Omental fat pad (tissue), 4 donors: ENCODE data around the gene PTPRG. TPM values are rescaled to one million over a fixed set of nuclear protein-coding genes. Genes with fewer than 3 reads are reported as not detected.

Source experiments
- ATAC-seq: fragments of 150-250 bp; one replicate; pipeline ENCODE4 v1.9.1; 2016; ENCODE audit warnings: mild to moderate bottlenecking, moderate library complexity; ENCODE audit not compliant: low FRiP score
- DNase-seq: peaks from one replicate; pipeline ENCODE4 v3.0.0-alpha.2; 2019; ENCODE audit warnings: low spot score
- CTCF ChIP-seq, 3 donors: fragments of 450-650 bp; IDR thresholded peaks; one replicate each; pipeline ENCODE4 v1.5.1; 2016 to 2017; ENCODE audit warnings: antibody characterized with exemption in 3 of 3, mild to moderate bottlenecking in 3 of 3, moderate library complexity in 2 of 3
- total RNA-seq, 4 donors: library from RNA; depleted of rRNA; stranded (reverse); fragments of >200 nt; gene quantifications; one replicate each; pipeline ENCODE4 v1.1.0, GENCODE V29; 2016

The PTPRG gene
- total RNA-seq, 4 donors from 2014 or later, result 90.0 to 172 (median 104) TPM

GRCh38 chr3:61928776-61929314 lies 367.5 kb downstream of the PTPRG start:
- TF ChIP-seq CTCF (IDR thresholded peaks at IDR 0.05), result no peak
- DNase-seq, result no peak
- ATAC-seq, result no peak

- no peak for DNase-seq
- no peak for TF ChIP-seq CTCF (IDR thresholded peaks at IDR 0.05)
- ATAC-seq, result no peak
Measured at GRCh38 chr3:61929617-61930016, 368.2 kb downstream of the PTPRG start.

- TF ChIP-seq CTCF (IDR thresholded peaks at IDR 0.05), result no peak
- no peak for ATAC-seq
- DNase-seq, result no peak
Measured at GRCh38 chr3:61932499-61932898, 371.1 kb downstream of the PTPRG start.

GRCh38 chr3:61933798-61934504 lies 372.6 kb downstream of the PTPRG start:
- ATAC-seq, result no peak
- no peak for DNase-seq

GRCh38 chr3:61934505-61934871 lies 373.1 kb downstream of the PTPRG start:
- TF ChIP-seq CTCF (IDR thresholded peaks at IDR 0.05), result no peak
- DNase-seq, result no peak
- ATAC-seq, result no peak

More at GRCh38 chr3:61933798-61934504, 372.6 kb downstream of the PTPRG start:
- no peak for TF ChIP-seq CTCF (IDR thresholded peaks at IDR 0.05)

- ATAC-seq (no peak), DNase-seq (no peak)
Measured at GRCh38 chr3:61935814-61936213, 374.4 kb downstream of the PTPRG start.

More at GRCh38 chr3:61935814-61936213, 374.4 kb downstream of the PTPRG start:
- no peak for TF ChIP-seq CTCF (IDR thresholded peaks at IDR 0.05)
